ENCODE data around the gene WNK4.

Gene WNK4

GRCh38 chr17:42830971-42831370 is 50.6 kb downstream of the WNK4 start:
- no peak overlapping the region for H3K9ac ChIP-seq (ENCODE audit: low read depth, low read length)
- H3K4me1 ChIP-seq (ENCODE audit: insufficient read depth, low read length), result no peaks in the 10 kb centered on the region
- peaks cover 5% of the 10 kb centered on the region; the same call in 1 of the 2 replicates for H3K36me3 ChIP-seq (ENCODE audit: insufficient read depth, low read length)
- H3K9me3 ChIP-seq (ENCODE audit: control insufficient read depth, insufficient read depth, low read length), result no peaks in the 10 kb centered on the region

GRCh38 chr17:42832213-42832933 is 52.0 kb downstream of the WNK4 start:
- Histone ChIP-seq H3K9ac (ENCODE audit: low read depth, low read length) (peak overlapping the region; percentile 88), H3K4me1 (ENCODE audit: insufficient read depth, low read length) (no peaks in the 10 kb centered on the region), H3K36me3 (ENCODE audit: insufficient read depth, low read length) (peaks cover 13% of the 10 kb centered on the region; the same call in 1 of the 2 replicates), H3K9me3 (ENCODE audit: control insufficient read depth, insufficient read depth, low read length) (no peaks in the 10 kb centered on the region)

- Histone ChIP-seq H3K9me3 (ENCODE audit: control insufficient read depth, insufficient read depth, low read length) (no peaks in the 10 kb centered on the region), H3K36me3 (ENCODE audit: insufficient read depth, low read length) (peaks cover 21% of the 10 kb centered on the region), H3K4me1 (ENCODE audit: insufficient read depth, low read length) (no peaks in the 10 kb centered on the region), H3K9ac (ENCODE audit: low read depth, low read length) (peak within 1 kb of the TSS; percentile 88)
These were observed 52.7 kb downstream of the WNK4 start, which contains the start of gene PSME3 for GRCh38 chr17:42832934-42833766. PSME3 (plus strand) TSS chr17:42833397; CDS start chr17:42833632, 235 bp downstream.

GRCh38 chr17:42833767-42834422 is 53.5 kb downstream of the WNK4 start:
- no peaks in the 10 kb centered on the region for H3K4me1 ChIP-seq (ENCODE audit: insufficient read depth, low read length)
- no peaks in the 10 kb centered on the region for H3K9me3 ChIP-seq (ENCODE audit: control insufficient read depth, insufficient read depth, low read length)
- peak overlapping the region; percentile 88 for H3K9ac ChIP-seq (ENCODE audit: low read depth, low read length)
- H3K36me3 ChIP-seq (ENCODE audit: insufficient read depth, low read length), result peaks cover 28% of the 10 kb centered on the region

GRCh38 chr17:42835732-42836131 is 55.3 kb downstream of the WNK4 start:
- H3K36me3 ChIP-seq (ENCODE audit: insufficient read depth, low read length), result peaks cover 42% of the 10 kb centered on the region
- H3K4me1 ChIP-seq (ENCODE audit: insufficient read depth, low read length), result no peaks in the 10 kb centered on the region
- no peaks in the 10 kb centered on the region for H3K9me3 ChIP-seq (ENCODE audit: control insufficient read depth, insufficient read depth, low read length)
- no peak overlapping the region for H3K9ac ChIP-seq (ENCODE audit: low read depth, low read length)

GRCh38 chr17:42841975-42842685 is 61.7 kb downstream of the WNK4 start:
- Histone ChIP-seq H3K4me1 (ENCODE audit: insufficient read depth, low read length) (no peaks in the 10 kb centered on the region; the same call in 1 of the 2 replicates), H3K9ac (ENCODE audit: low read depth, low read length) (no peak overlapping the region), H3K36me3 (ENCODE audit: insufficient read depth, low read length) (peaks cover 54% of the 10 kb centered on the region), H3K9me3 (ENCODE audit: control insufficient read depth, insufficient read depth, low read length) (no peaks in the 10 kb centered on the region)

- Histone ChIP-seq H3K9ac (ENCODE audit: low read depth, low read length) (no peak overlapping the region), H3K9me3 (ENCODE audit: control insufficient read depth, insufficient read depth, low read length) (no peaks in the 10 kb centered on the region), H3K36me3 (ENCODE audit: insufficient read depth, low read length) (peaks cover 42% of the 10 kb centered on the region), H3K4me1 (ENCODE audit: insufficient read depth, low read length) (no peaks in the 10 kb centered on the region; the same call in 1 of the 2 replicates)
These were observed 63.0 kb downstream of the WNK4 start for GRCh38 chr17:42843358-42843934.

GRCh38 chr17:42844271-42844670 is 63.9 kb downstream of the WNK4 start, which contains the start of gene AOC2:
AOC2 (plus strand) TSS chr17:42844580; CDS start chr17:42844627, 47 bp downstream.
- Histone ChIP-seq H3K9me3 (ENCODE audit: control insufficient read depth, insufficient read depth, low read length) (no peaks in the 10 kb centered on the region), H3K9ac (ENCODE audit: low read depth, low read length) (no peak within 1 kb of the TSS), H3K4me1 (ENCODE audit: insufficient read depth, low read length) (no peaks in the 10 kb centered on the region; the same call in 1 of the 2 replicates), H3K36me3 (ENCODE audit: insufficient read depth, low read length) (peaks cover 34% of the 10 kb centered on the region)

GRCh38 chr17:42844761-42845555 is 64.5 kb downstream of the WNK4 start:
- no peak overlapping the region for H3K9ac ChIP-seq (ENCODE audit: low read depth, low read length)
- H3K9me3 ChIP-seq (ENCODE audit: control insufficient read depth, insufficient read depth, low read length), result no peaks in the 10 kb centered on the region
- no peaks in the 10 kb centered on the region; the same call in 1 of the 2 replicates for H3K4me1 ChIP-seq (ENCODE audit: insufficient read depth, low read length)
- peaks cover 29% of the 10 kb centered on the region for H3K36me3 ChIP-seq (ENCODE audit: insufficient read depth, low read length)

GRCh38 chr17:42845556-42845917 is 65.1 kb downstream of the WNK4 start:
- Histone ChIP-seq H3K9ac (ENCODE audit: low read depth, low read length) (no peak overlapping the region), H3K4me1 (ENCODE audit: insufficient read depth, low read length) (no peaks in the 10 kb centered on the region; the same call in 1 of the 2 replicates), H3K9me3 (ENCODE audit: control insufficient read depth, insufficient read depth, low read length) (no peaks in the 10 kb centered on the region), H3K36me3 (ENCODE audit: insufficient read depth, low read length) (peaks cover 24% of the 10 kb centered on the region)

GRCh38 chr17:42845918-42846593 is 65.6 kb downstream of the WNK4 start:
- Histone ChIP-seq H3K9ac (ENCODE audit: low read depth, low read length) (no peak overlapping the region), H3K36me3 (ENCODE audit: insufficient read depth, low read length) (peaks cover 23% of the 10 kb centered on the region), H3K9me3 (ENCODE audit: control insufficient read depth, insufficient read depth, low read length) (no peaks in the 10 kb centered on the region), H3K4me1 (ENCODE audit: insufficient read depth, low read length) (no peaks in the 10 kb centered on the region; the same call in 1 of the 2 replicates)
